Measurements from ENCODE around the gene FAM171A1. TPM values are rescaled to one million over a fixed set of nuclear protein-coding genes. Genes with fewer than 3 reads are reported as not detected.

The FAM171A1 gene
- total RNA-seq, 1 donor from 2014 or later: 73.6 TPM

- Mint-ChIP-seq H3K27ac (no peak overlapping the region), H3K27me3 (ENCODE audit: low read depth) (no peaks in the 10 kb centered on the region), H3K36me3 (peaks cover 41% of the 10 kb centered on the region), H3K4me3 (no peak overlapping the region), H3K4me1 (no peaks in the 10 kb centered on the region), H3K9me3 (peaks cover 13% of the 10 kb centered on the region)
- DNase-seq (ENCODE audit: low spot score in 2 of 2, unreplicated experiment in 2 of 2): no peak
- no peak for TF ChIP-seq CTCF (IDR thresholded peaks at IDR 0.05; ENCODE audit: unreplicated experiment)
Observed at GRCh38 chr10:15266117-15266516, 105.0 kb downstream of the FAM171A1 start.

- H3K36me3 Mint-ChIP-seq: peaks cover 37% of the 10 kb centered on the region
- no peaks in the 10 kb centered on the region for H3K27me3 Mint-ChIP-seq (ENCODE audit: low read depth)
- no peak for TF ChIP-seq CTCF (IDR thresholded peaks at IDR 0.05; ENCODE audit: unreplicated experiment)
- peaks cover 11% of the 10 kb centered on the region for H3K9me3 Mint-ChIP-seq
- no peak overlapping the region for H3K4me3 Mint-ChIP-seq
- no peak overlapping the region for H3K27ac Mint-ChIP-seq
- no peaks in the 10 kb centered on the region for H3K4me1 Mint-ChIP-seq
- no peak for DNase-seq (ENCODE audit: low spot score in 2 of 2, unreplicated experiment in 2 of 2)
Observed at GRCh38 chr10:15265558-15265957, 105.5 kb downstream of the FAM171A1 start.

GRCh38 chr10:15265056-15265455 is 106.0 kb downstream of the FAM171A1 start:
- DNase-seq (ENCODE audit: low spot score in 2 of 2, unreplicated experiment in 2 of 2): no peak
- Mint-ChIP-seq H3K4me1 (no peaks in the 10 kb centered on the region), H3K27ac (no peak overlapping the region), H3K27me3 (ENCODE audit: low read depth) (no peaks in the 10 kb centered on the region), H3K9me3 (peaks cover 11% of the 10 kb centered on the region), H3K36me3 (peaks cover 34% of the 10 kb centered on the region), H3K4me3 (no peak overlapping the region)
- TF ChIP-seq CTCF (IDR thresholded peaks at IDR 0.05; ENCODE audit: unreplicated experiment): no peak

- peaks cover 25% of the 10 kb centered on the region for H3K36me3 Mint-ChIP-seq
- H3K4me3 Mint-ChIP-seq: no peak overlapping the region
- H3K27me3 Mint-ChIP-seq (ENCODE audit: low read depth): no peaks in the 10 kb centered on the region
- no peaks in the 10 kb centered on the region for H3K4me1 Mint-ChIP-seq
- no peak for DNase-seq (ENCODE audit: low spot score in 2 of 2, unreplicated experiment in 2 of 2)
- peaks cover 4% of the 10 kb centered on the region for H3K9me3 Mint-ChIP-seq
- no peak for TF ChIP-seq CTCF (IDR thresholded peaks at IDR 0.05; ENCODE audit: unreplicated experiment)
- no peak overlapping the region for H3K27ac Mint-ChIP-seq
Observed at GRCh38 chr10:15263657-15264323, 107.3 kb downstream of the FAM171A1 start.

- H3K4me3 Mint-ChIP-seq: no peak overlapping the region
- H3K9me3 Mint-ChIP-seq: no peaks in the 10 kb centered on the region
- no peak overlapping the region for H3K27ac Mint-ChIP-seq
- H3K36me3 Mint-ChIP-seq: peaks cover 15% of the 10 kb centered on the region
- no peak for DNase-seq (ENCODE audit: low spot score in 2 of 2, unreplicated experiment in 2 of 2)
- TF ChIP-seq CTCF (IDR thresholded peaks at IDR 0.05; ENCODE audit: unreplicated experiment): no peak
- H3K27me3 Mint-ChIP-seq (ENCODE audit: low read depth): no peaks in the 10 kb centered on the region
- no peaks in the 10 kb centered on the region for H3K4me1 Mint-ChIP-seq
Observed at GRCh38 chr10:15262036-15262713, 108.9 kb downstream of the FAM171A1 start.

All from mesothelial cell of epicardium (in vitro differentiated cells).